Lung (tissue), 12 donors: Measurements from ENCODE around the gene ARID1B. TPM values are rescaled to one million over a fixed set of nuclear protein-coding genes. Genes with fewer than 3 reads are reported as not detected.

Source experiments
- ATAC-seq: fragments of 200-7000 bp; cut with Tn5 transposase; one replicate; pipeline ENCODE4 v1.9.1; 2020; ENCODE audit warnings: moderate number of reproducible peaks; ENCODE audit not compliant: insufficient read depth, low FRiP score
- DNase-seq, 3 donors: peaks; one replicate each; pipeline ENCODE4 v3.0.0-alpha.2; 2013 to 2017
- H3K27ac ChIP-seq, 2 donors: one replicate each; pipeline ENCODE4 v1.5.1; 2013; ENCODE audit warnings: mild to moderate bottlenecking in 2 of 2, moderate library complexity in 2 of 2, control low read depth in 1 of 2, inconsistent platforms in 1 of 2, low read depth in 1 of 2, low read length in 1 of 2
- H3K27me3 ChIP-seq, 3 donors: one replicate each; pipeline ENCODE4 v1.5.1; 2013; ENCODE audit warnings: low read length in 2 of 3; ENCODE audit not compliant: control insufficient read depth in 3 of 3, insufficient read depth in 3 of 3
- H3K36me3 ChIP-seq, 4 donors: one replicate each; pipeline ENCODE4 v1.5.1; 2013; ENCODE audit warnings: low read length in 4 of 4, mild to moderate bottlenecking in 1 of 4, moderate library complexity in 1 of 4; ENCODE audit not compliant: control insufficient read depth in 4 of 4, insufficient read depth in 4 of 4
- H3K4me1 ChIP-seq, 5 donors: one replicate each; pipeline ENCODE4 v1.5.1; 2013; ENCODE audit warnings: low read length in 5 of 5, mild to moderate bottlenecking in 2 of 5, moderate library complexity in 1 of 5; ENCODE audit not compliant: control insufficient read depth in 5 of 5, insufficient read depth in 5 of 5
- H3K4me3 ChIP-seq: one replicate; pipeline ENCODE4 v1.5.1; 2013; ENCODE audit warnings: mild to moderate bottlenecking, control low read depth, moderate library complexity
- H3K9ac ChIP-seq, 2 donors: one replicate each; pipeline ENCODE4 v1.5.1; 2013; ENCODE audit warnings: low read length in 2 of 2, control low read depth in 1 of 2; ENCODE audit not compliant: insufficient read depth in 1 of 2
- H3K9me3 ChIP-seq, 4 donors: one replicate each; pipeline ENCODE4 v1.5.1; 2013; ENCODE audit warnings: low read length in 3 of 4, mild to moderate bottlenecking in 1 of 4, moderate library complexity in 1 of 4; ENCODE audit not compliant: control insufficient read depth in 4 of 4, insufficient read depth in 3 of 4
- CTCF ChIP-seq: IDR thresholded peaks from 2 replicates; pipeline ENCODE4 v1.5.1; 2012; ENCODE audit warnings: mild to moderate bottlenecking; ENCODE audit errors: control extremely low read depth, extremely low read depth
- WGBS, 2 donors: extraction: QIAGEN DNeasy Blood & Tissue Kit; methylation state at CpG; one replicate each; pipeline ENCODE4 v1.1.7; 2013; 5-methylcytosine and 5-hydroxymethylcytosine counted together
- polyA plus RNA-seq, 2 donors: library from polyadenylated mRNA; stranded (reverse); fragments of 200-250 nt; gene quantifications; one replicate each; pipeline ENCODE4 v1.2.1, GENCODE V29; 2013
- total RNA-seq, 2 donors: library from RNA; depleted of rRNA in 1 of 2; stranded (reverse); fragments of >200 nt in 1 of 2; gene quantifications; one replicate each; pipeline ENCODE4 v1.2.1, GENCODE V29; 2014 to 2021
- donor health status: control.
- donor health status: control.
- donor health status: Bipolar disorder and iron deficiency.
- donor health status: healthy.
- donor health status: DM: yes; HTN: yes; CAD: no.

Gene ARID1B
- total and polyA plus RNA-seq, 4 donors = 10.5 to 239 (median 50.9) TPM

- H3K9me3 ChIP-seq = no peaks in the 10 kb centered on the region
- ATAC-seq = no peak
- no peak for TF ChIP-seq CTCF
- H3K4me1 ChIP-seq = no peaks in the 10 kb centered on the region
- 70 to 75% methylated on average over 3 of the region's 3 CpGs for WGBS, 2 donors
- no peak for DNase-seq
- H3K4me3 ChIP-seq = no peak overlapping the region
- H3K9ac ChIP-seq = no peak overlapping the region
- no peaks in the 10 kb centered on the region for H3K27me3 ChIP-seq
- H3K36me3 ChIP-seq = no peaks in the 10 kb centered on the region
- H3K27ac ChIP-seq = no peak overlapping the region
These were observed 29.5 kb upstream of the ARID1B start for GRCh38 chr6:156747715-156748114.

- TF ChIP-seq CTCF = no peak
- Histone ChIP-seq H3K9me3 (no peaks in the 10 kb centered on the region), H3K27me3 (no peaks in the 10 kb centered on the region), H3K36me3 (no peaks in the 10 kb centered on the region), H3K9ac (no peak overlapping the region), H3K4me1 (no peaks in the 10 kb centered on the region), H3K4me3 (no peak overlapping the region), H3K27ac (no peak overlapping the region)
- ATAC-seq = no peak
- no peak for DNase-seq
- 98 to 100% methylated on average over 1 of the region's 1 CpG for WGBS, 2 donors
These were observed 28.7 kb upstream of the ARID1B start for GRCh38 chr6:156748504-156748903.

GRCh38 chr6:156752666-156753301, 24.4 kb upstream of the ARID1B start:
- H3K9ac ChIP-seq = no peak overlapping the region
- H3K4me1 ChIP-seq = no peaks in the 10 kb centered on the region
- no peak for DNase-seq
- no peaks in the 10 kb centered on the region for H3K9me3 ChIP-seq
- no peaks in the 10 kb centered on the region for H3K27me3 ChIP-seq
- TF ChIP-seq CTCF = no peak
- no peaks in the 10 kb centered on the region for H3K36me3 ChIP-seq
- no peak overlapping the region for H3K27ac ChIP-seq
- no peak overlapping the region for H3K4me3 ChIP-seq
- no peak for ATAC-seq
- WGBS, 2 donors = 72 to 79% methylated on average over 10 of the region's 10 CpGs
